H1 (cell line): Measurements from ENCODE around the gene RBBP8. TPM values are rescaled to one million over a fixed set of nuclear protein-coding genes. Genes with fewer than 3 reads are reported as not detected.

Source experiments
- GTF2F1 ChIP-seq: IDR thresholded peaks from 2 replicates; pipeline ENCODE4 v1.6.1; 2012; ENCODE audit warnings: low read depth, low read length, improper control_type of control experiment, borderline replicate concordance
- NANOG ChIP-seq: IDR thresholded peaks from 2 replicates; pipeline ENCODE4 v1.6.1; 2011; ENCODE audit warnings: low read length, low read depth, mild to moderate bottlenecking, inconsistent platforms; ENCODE audit not compliant: insufficient read depth, poor library complexity, severe bottlenecking
- YY1 ChIP-seq: IDR thresholded peaks from 2 replicates; pipeline ENCODE4 v1.6.1; 2011; ENCODE audit warnings: low read depth, mild to moderate bottlenecking, low read length
- polyA plus RNA-seq, 7 experiments: library from polyadenylated mRNA; depleted of rRNA in 3 of 7; stranded (reverse) in 5 of 7; unstranded in 2 of 7; fragments of >200 nt in 5 of 7; fragments of 200-250 nt in 2 of 7; gene quantifications; 1 replicate in 5 of 7; 2 replicates in 1 of 7; 4 replicates in 1 of 7; pipeline versions ENCODE4 v1.2.1 to v1.2.3, GENCODE V29; 2011 to 2013; ENCODE audit warnings: missing spikeins in 2 of 7, mixed read lengths in 2 of 7
- total RNA-seq: library from RNA; stranded (reverse); fragmentation: NEBNext Ultra II Directional; extraction: Animal tissue kit (Norgen Biotek cat#: 25700); gene quantifications from 2 replicates; pipeline ENCODE4 v1.2.1, GENCODE V29; 2021

RBBP8 gene
- total and polyA plus RNA-seq, 2 of the 8 experiments (the other 6 are each of a cell fraction or from before 2014, with no cell fraction given) = 16.1 to 65.8 TPM

- no peak for TF ChIP-seq NANOG
- TF ChIP-seq YY1 = no peak
- TF ChIP-seq GTF2F1 = no peak
Observed at GRCh38 chr18:23036660-23037201, 103.6 kb downstream of the RBBP8 start (continued).
